ENCODE data around the gene AQP1. TPM values are rescaled to one million over a fixed set of nuclear protein-coding genes. Genes with fewer than 3 reads are reported as not detected.

AQP1 gene
- total and polyA plus RNA-seq, 4 donors: 8.9 to 76.3 (median 23.5) TPM

DNA sequence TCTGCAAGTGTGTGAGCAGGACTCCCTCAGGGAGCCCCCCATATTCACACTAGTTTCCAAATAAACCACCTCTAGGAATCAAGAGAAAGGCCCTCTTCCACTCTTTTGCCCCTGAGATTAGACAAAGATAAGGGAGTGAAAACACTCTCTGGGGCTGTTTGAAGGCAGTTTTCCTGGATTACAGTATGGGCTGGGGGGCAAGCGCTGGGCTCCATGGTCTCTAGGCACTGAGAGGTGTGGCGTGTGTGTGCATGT lies 1.0 kb downstream of the AQP1 start:
- no peaks in the 10 kb centered on the region for H3K4me1 ChIP-seq (ENCODE audit: control insufficient read depth in 4 of 4, insufficient read depth in 4 of 4, low read length in 3 of 4)
- no peak overlapping the region for H3K9ac ChIP-seq (ENCODE audit: low read depth in 1 of 2, low read length in 2 of 2)
- DNase-seq (ENCODE audit: low spot score): no peak
- no peaks in the 10 kb centered on the region for H3K9me3 ChIP-seq (ENCODE audit: control insufficient read depth in 4 of 4, low read length in 3 of 4)
- WGBS: 85% methylated on average over 2 of the region's 2 CpGs
- H3K27me3 ChIP-seq (ENCODE audit: control insufficient read depth in 4 of 4, insufficient read depth in 4 of 4, low read length in 3 of 4): no peaks in the 10 kb centered on the region
- no peak overlapping the region for H3K4me3 ChIP-seq (ENCODE audit: low read depth in 1 of 3, low read length in 3 of 3)
- TF ChIP-seq FOXA2 (IDR thresholded peaks at IDR 0.05) (no peak), YY1 (IDR thresholded peaks at IDR 0.05) (no peak), NR2F2 (IDR thresholded peaks at IDR 0.05) (no peak), RAD21 (IDR thresholded peaks at IDR 0.05) (no peak), RXRA (IDR thresholded peaks at IDR 0.05) (no peak), FOXA1 (IDR thresholded peaks at IDR 0.05) (no peak), GABPA (IDR thresholded peaks at IDR 0.05 in 1 of 2, conservative IDR thresholded peaks at IDR 0.05 in 1 of 2) (no peak)
- TF ChIP-seq, protein P1, sequence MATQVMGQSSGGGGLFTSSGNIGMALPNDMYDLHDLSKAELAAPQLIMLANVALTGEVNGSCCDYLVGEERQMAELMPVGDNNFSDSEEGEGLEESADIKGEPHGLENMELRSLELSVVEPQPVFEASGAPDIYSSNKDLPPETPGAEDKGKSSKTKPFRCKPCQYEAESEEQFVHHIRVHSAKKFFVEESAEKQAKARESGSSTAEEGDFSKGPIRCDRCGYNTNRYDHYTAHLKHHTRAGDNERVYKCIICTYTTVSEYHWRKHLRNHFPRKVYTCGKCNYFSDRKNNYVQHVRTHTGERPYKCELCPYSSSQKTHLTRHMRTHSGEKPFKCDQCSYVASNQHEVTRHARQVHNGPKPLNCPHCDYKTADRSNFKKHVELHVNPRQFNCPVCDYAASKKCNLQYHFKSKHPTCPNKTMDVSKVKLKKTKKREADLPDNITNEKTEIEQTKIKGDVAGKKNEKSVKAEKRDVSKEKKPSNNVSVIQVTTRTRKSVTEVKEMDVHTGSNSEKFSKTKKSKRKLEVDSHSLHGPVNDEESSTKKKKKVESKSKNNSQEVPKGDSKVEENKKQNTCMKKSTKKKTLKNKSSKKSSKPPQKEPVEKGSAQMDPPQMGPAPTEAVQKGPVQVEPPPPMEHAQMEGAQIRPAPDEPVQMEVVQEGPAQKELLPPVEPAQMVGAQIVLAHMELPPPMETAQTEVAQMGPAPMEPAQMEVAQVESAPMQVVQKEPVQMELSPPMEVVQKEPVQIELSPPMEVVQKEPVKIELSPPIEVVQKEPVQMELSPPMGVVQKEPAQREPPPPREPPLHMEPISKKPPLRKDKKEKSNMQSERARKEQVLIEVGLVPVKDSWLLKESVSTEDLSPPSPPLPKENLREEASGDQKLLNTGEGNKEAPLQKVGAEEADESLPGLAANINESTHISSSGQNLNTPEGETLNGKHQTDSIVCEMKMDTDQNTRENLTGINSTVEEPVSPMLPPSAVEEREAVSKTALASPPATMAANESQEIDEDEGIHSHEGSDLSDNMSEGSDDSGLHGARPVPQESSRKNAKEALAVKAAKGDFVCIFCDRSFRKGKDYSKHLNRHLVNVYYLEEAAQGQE (IDR thresholded peaks at IDR 0.05): no peak
- TF ChIP-seq, protein P2, sequence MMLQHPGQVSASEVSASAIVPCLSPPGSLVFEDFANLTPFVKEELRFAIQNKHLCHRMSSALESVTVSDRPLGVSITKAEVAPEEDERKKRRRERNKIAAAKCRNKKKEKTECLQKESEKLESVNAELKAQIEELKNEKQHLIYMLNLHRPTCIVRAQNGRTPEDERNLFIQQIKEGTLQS (IDR thresholded peaks at IDR 0.05): no peak
- TF ChIP-seq, protein P3, sequence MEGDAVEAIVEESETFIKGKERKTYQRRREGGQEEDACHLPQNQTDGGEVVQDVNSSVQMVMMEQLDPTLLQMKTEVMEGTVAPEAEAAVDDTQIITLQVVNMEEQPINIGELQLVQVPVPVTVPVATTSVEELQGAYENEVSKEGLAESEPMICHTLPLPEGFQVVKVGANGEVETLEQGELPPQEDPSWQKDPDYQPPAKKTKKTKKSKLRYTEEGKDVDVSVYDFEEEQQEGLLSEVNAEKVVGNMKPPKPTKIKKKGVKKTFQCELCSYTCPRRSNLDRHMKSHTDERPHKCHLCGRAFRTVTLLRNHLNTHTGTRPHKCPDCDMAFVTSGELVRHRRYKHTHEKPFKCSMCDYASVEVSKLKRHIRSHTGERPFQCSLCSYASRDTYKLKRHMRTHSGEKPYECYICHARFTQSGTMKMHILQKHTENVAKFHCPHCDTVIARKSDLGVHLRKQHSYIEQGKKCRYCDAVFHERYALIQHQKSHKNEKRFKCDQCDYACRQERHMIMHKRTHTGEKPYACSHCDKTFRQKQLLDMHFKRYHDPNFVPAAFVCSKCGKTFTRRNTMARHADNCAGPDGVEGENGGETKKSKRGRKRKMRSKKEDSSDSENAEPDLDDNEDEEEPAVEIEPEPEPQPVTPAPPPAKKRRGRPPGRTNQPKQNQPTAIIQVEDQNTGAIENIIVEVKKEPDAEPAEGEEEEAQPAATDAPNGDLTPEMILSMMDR (IDR thresholded peaks at IDR 0.05; ENCODE audit: low read depth, low read length, missing input control): no peak
- TF ChIP-seq, protein P4, sequence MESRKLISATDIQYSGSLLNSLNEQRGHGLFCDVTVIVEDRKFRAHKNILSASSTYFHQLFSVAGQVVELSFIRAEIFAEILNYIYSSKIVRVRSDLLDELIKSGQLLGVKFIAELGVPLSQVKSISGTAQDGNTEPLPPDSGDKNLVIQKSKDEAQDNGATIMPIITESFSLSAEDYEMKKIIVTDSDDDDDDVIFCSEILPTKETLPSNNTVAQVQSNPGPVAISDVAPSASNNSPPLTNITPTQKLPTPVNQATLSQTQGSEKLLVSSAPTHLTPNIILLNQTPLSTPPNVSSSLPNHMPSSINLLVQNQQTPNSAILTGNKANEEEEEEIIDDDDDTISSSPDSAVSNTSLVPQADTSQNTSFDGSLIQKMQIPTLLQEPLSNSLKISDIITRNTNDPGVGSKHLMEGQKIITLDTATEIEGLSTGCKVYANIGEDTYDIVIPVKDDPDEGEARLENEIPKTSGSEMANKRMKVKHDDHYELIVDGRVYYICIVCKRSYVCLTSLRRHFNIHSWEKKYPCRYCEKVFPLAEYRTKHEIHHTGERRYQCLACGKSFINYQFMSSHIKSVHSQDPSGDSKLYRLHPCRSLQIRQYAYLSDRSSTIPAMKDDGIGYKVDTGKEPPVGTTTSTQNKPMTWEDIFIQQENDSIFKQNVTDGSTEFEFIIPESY (IDR thresholded peaks at IDR 0.05): no peak
- no peak overlapping the region for H3K27ac ChIP-seq (ENCODE audit: low read depth in 1 of 2, low read length in 2 of 2)
- H3K36me3 ChIP-seq (ENCODE audit: control insufficient read depth in 4 of 4, insufficient read depth in 3 of 4, low read depth in 1 of 4, low read length in 3 of 4): no peaks in the 10 kb centered on the region

DNA sequence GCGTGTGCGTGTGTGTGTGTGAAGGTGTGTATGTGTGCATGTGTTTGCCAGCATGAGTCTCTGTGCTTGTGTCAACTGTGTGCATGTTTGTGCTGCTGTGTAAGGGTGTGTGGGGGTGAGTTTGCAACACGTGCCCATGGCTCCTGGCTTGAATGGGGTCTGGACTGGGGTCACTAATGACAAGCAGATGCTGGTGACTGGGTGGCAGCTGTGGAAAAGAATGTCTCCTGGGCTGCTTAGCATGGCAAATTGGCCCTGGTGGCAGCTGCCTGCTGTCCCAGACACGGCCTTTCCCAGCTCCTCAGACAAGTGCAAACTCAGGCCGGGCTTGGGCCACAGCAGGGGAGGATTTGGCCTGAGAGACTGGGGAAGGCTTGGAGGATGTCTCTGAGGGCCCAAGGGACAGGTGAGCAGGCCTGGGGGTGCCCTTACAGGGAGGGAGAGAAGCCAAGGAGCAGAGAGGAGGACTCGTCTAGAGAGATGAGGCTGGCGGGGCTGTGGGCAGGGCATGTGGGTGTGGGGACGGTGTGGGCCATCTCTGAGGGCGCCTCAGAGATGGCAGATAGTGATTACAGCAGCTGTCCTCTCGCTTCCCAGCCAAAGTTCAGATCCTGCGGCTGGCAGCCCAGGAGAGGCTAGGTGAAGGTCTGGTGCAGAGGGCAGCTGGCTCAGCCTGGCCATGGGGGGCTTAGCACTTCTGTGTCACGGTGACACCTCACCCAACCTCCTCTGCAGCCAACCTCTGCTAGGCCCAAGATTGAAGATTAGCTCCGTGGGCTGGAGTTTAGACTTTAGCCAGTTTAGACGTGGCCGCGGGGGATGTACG lies 1.5 kb downstream of the AQP1 start:
- H3K27ac ChIP-seq (ENCODE audit: low read depth in 1 of 2, low read length in 2 of 2): peak overlapping the region in 1 of 2 donors; percentile 22
- no peak for TF ChIP-seq RAD21 (IDR thresholded peaks at IDR 0.05)
- TF ChIP-seq YY1 (IDR thresholded peaks at IDR 0.05): no peak
- TF ChIP-seq HNF4G (IDR thresholded peaks at IDR 0.05): no peak
- no peak for TF ChIP-seq EGR1 (IDR thresholded peaks at IDR 0.05; ENCODE audit: low read depth in 2 of 2)
- peak in 1 of 2 donors; percentile 53 for TF ChIP-seq HNF4A (conservative IDR thresholded peaks at IDR 0.05)
- H3K9me3 ChIP-seq (ENCODE audit: control insufficient read depth in 4 of 4, low read length in 3 of 4): no peaks in the 10 kb centered on the region
- no peak overlapping the region for H3K9ac ChIP-seq (ENCODE audit: low read depth in 1 of 2, low read length in 2 of 2)
- 66% methylated on average over 17 of the region's 17 CpGs for WGBS
- H3K4me1 ChIP-seq (ENCODE audit: control insufficient read depth in 4 of 4, insufficient read depth in 4 of 4, low read length in 3 of 4): no peaks in the 10 kb centered on the region
- DNase-seq (ENCODE audit: low spot score): peak; percentile 67
- no peaks in the 10 kb centered on the region for H3K36me3 ChIP-seq (ENCODE audit: control insufficient read depth in 4 of 4, insufficient read depth in 3 of 4, low read depth in 1 of 4, low read length in 3 of 4)
- no peaks in the 10 kb centered on the region for H3K27me3 ChIP-seq (ENCODE audit: control insufficient read depth in 4 of 4, insufficient read depth in 4 of 4, low read length in 3 of 4)
- H3K4me3 ChIP-seq (ENCODE audit: low read depth in 1 of 3, low read length in 3 of 3): peak overlapping the region in 1 of 3 donors; percentile 1
